ENCODE measurements around the gene LAPTM5.

DNA sequence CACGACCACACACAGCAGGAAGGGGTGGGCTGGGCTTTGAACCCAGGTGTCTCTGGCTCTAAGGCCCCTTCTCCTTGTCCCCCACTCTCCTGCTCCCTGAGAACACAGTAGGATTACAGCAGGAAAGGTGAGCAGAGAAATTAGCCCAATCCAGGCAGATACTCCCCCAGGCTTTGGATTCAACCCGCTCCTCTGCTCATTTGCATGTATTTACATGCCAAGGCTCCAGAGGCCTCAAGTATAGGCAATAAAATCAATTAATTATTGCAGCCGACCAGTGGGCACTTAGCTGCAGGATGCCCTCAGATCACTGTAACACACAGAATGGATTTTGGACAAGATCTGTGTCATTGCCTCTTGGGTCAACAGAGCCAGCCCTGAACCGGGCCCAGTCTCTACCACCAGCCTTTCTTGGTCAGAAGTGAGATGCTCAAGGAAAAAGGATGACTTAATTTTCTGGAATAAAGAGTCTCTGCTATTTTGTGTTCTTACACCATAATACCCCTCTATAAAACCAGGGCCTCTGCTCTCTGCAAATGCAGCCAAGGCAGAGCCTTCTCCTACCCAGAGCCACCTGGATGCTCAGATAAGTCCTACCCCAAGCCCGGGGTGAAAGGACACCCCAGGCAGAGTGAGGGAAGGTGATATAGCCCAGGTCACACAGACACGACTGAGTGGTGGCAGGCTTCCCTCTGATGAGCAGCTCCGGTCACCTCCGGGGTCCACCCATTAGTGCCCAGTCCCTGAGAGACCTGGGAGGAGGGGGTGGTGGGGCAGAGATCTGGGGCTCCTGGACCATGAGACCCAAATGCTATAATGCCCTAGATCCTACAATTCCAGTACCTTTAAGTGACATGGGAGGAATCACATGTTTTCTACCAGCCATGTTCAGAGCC, 63.0 kb downstream of the LAPTM5 start:
- no peak for TF ChIP-seq POLR2AphosphoS5 (IDR thresholded peaks at IDR 0.05)
- no peak for TF ChIP-seq POLR2A (IDR thresholded peaks at IDR 0.05)

Measured in upper lobe of left lung (tissue), 4 donors.